Stimulated activated CD8-positive, alpha-beta memory T cell treated with anti-CD3 and anti-CD28 coated beads, Interleukin-15, amount 100 ng/mL, for 48 hours (primary cell): ENCODE measurements around the gene KRTAP5-6.
"Not testable (repeated sequence)": the region's sequence is repeated elsewhere in the genome, so short reads cannot be mapped to it uniquely, and the experiment has no call there.

ENCODE experiments used
- DNase-seq, 2 donors: peaks; one replicate each; pipeline ENCODE4 v3.0.0-alpha.2; 2020; ENCODE audit warnings: low read depth in 2 of 2

KRTAP5-6 gene

GRCh38 chr11:1683904-1684572 lies 13.0 kb upstream of the KRTAP5-6 start:
- DNase-seq, result not testable (repeated sequence)

- DNase-seq, result not testable (repeated sequence)
Observed at GRCh38 chr11:1684886-1685874, 11.8 kb upstream of the KRTAP5-6 start.

GRCh38 chr11:1686220-1686619 lies 10.8 kb upstream of the KRTAP5-6 start:
- not testable (repeated sequence) for DNase-seq

GRCh38 chr11:1688336-1688947 lies 8.6 kb upstream of the KRTAP5-6 start:
- DNase-seq, result not testable (repeated sequence)

GRCh38 chr11:1689250-1690166 lies 7.5 kb upstream of the KRTAP5-6 start:
- not testable (repeated sequence) for DNase-seq

GRCh38 chr11:1690167-1691025 lies 6.6 kb upstream of the KRTAP5-6 start:
- DNase-seq, result no peak

- DNase-seq, result no peak
Observed at GRCh38 chr11:1691026-1691877, 5.7 kb upstream of the KRTAP5-6 start.

- no peak for DNase-seq
Observed at GRCh38 chr11:1691878-1692707, 4.9 kb upstream of the KRTAP5-6 start.

GRCh38 chr11:1692708-1693326 lies 4.2 kb upstream of the KRTAP5-6 start:
- DNase-seq, result no peak

- DNase-seq, result peak; percentile 35 to 64
Observed at GRCh38 chr11:1693327-1694063, 3.5 kb upstream of the KRTAP5-6 start.

- DNase-seq, result peak; percentile 66 to 71
Observed at GRCh38 chr11:1694064-1694845, 2.7 kb upstream of the KRTAP5-6 start.

GRCh38 chr11:1694846-1695547 lies 2.0 kb upstream of the KRTAP5-6 start:
- no peak for DNase-seq

- no peak for DNase-seq
Observed at GRCh38 chr11:1695548-1696108, 1.4 kb upstream of the KRTAP5-6 start.

GRCh38 chr11:1699771-1700170 lies 2.8 kb downstream of the KRTAP5-6 start:
- no peak for DNase-seq

- peak in 1 of 2 donors; percentile 23 for DNase-seq
Observed at GRCh38 chr11:1701091-1701807, 4.3 kb downstream of the KRTAP5-6 start.
